A172 (cell line): ENCODE measurements around the gene SEPTIN12. TPM values are rescaled to one million over a fixed set of nuclear protein-coding genes. Genes with fewer than 3 reads are reported as not detected.
A peak's percentile ranks its signal among the peaks of the same experiment; 100 is the strongest.

Experiments used
- DNase-seq: peaks from one replicate; pipeline ENCODE4 v3.0.0-alpha.2; 2015; ENCODE audit warnings: low spot score
- total RNA-seq: library from RNA; depleted of rRNA; stranded (reverse); fragments of >200 nt; shearing (Covaris generic); gene quantifications from 2 replicates; pipeline ENCODE4 v1.2.3, GENCODE V29; 2014

SEPTIN12 gene
- total RNA-seq, 1 experiment from 2014 or later, result not detected

DNA sequence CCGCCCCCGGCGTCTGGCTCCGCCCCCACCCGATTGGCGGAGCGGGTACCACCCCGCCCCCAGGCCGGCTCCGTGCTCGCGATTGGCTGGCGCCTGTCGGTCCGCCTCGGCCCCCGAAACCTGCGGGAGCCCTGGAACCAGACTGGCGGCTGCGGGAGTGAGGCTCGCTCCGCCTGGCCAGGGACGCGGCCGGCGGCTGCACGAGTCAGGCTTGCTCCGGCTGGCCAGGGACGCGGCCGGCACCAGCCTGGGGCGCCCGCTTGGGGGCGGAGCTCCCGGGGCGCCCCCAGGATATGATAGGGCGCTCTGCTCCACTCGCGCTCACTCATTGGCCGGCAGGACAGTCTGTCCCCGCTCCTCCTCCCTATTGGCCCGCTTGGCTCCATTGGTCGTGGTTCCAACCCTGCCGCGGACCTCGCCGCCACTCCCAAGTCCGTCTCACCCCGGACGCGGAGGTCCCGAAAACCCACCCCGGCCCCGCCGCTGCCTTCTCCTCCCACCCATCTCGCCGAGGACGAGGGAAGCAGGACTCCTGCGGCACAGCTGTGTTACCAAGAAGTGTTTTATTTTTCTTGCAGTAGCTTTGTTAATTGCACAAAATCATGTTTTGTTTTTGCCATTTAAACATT, 14.6 kb upstream of the SEPTIN12 start:
- peak; percentile 92 for DNase-seq

- peak; percentile 52 for DNase-seq
These were observed 14.0 kb upstream of the SEPTIN12 start, which contains the start of gene ROGDI for GRCh38 chr16:4801962-4802658. Gene ROGDI, minus strand, starts transcription at chr16:4802633. Its CDS starts 62 bp downstream, at chr16:4802571.

GRCh38 chr16:4801051-4801961, 13.2 kb upstream of the SEPTIN12 start:
- DNase-seq, result no peak

GRCh38 chr16:4800290-4801041, 12.3 kb upstream of the SEPTIN12 start:
- no peak for DNase-seq

GRCh38 chr16:4799171-4799855, 11.2 kb upstream of the SEPTIN12 start:
- no peak for DNase-seq

DNA sequence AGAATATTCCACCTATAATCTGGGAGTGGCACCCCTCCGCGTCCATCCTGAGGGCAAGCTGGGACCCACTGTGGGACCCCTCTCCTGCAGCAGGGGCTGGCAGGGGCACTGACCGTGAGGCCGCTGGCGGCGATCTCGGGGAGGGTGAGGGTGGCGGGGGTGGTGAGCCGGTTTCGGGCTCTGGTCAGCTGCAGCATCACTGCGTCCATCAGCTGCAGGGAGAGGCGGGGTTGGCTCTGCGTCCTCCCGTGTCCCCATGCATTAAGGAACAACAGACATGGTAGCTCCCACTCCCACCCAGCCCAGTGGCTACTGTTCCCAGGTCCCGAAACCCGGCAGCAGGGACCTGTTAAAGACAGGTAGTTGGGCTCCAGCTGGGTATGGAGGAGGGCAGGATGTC, 10.3 kb upstream of the SEPTIN12 start:
- no peak for DNase-seq

GRCh38 chr16:4797805-4798252, 9.7 kb upstream of the SEPTIN12 start:
- no peak for DNase-seq

DNA sequence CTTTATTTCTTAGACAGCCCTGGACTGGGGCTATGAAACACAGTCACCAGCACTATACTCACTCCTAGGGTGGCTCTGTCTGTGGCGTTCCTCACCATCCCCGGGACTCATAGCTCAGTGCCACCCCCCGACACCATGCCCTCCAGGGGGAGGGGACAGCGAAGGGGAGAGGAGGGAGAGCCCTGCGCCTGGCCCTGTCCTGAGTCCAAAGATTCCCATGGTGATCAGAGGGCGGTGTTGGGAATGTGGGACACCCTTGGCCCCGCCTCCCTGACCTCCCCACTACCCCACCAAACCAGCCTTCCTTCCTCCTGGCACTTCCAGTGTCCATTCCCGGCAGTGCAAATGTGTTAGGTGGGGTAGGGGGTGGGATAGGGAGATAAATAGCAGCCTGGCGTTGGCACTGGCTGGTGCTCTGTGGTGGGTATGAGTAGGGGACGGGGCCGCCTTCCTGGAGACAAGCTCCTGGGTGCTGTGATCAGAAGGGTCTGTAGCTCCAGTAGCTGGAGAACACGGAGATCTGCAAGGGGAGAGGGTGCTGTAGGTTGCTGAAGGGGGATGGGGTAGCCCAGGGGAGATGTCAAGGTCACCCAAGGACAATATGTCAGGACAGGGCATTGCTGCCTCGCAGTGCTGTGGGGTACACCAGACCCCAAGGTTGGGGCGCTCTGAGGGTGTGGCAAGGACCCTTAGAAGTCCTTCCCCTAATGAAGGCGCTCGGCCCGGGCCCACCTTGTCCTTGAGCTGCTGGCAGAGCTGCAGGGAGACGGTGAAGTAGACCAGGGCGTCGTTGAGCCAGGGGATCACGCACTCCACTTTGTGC, 9.0 kb upstream of the SEPTIN12 start:
- no peak for DNase-seq

- no peak for DNase-seq
These were observed 7.9 kb upstream of the SEPTIN12 start for GRCh38 chr16:4795828-4796572.

- DNase-seq, result no peak
These were observed 7.2 kb upstream of the SEPTIN12 start, which contains the start of gene SMIM22 for GRCh38 chr16:4795181-4795827. Gene SMIM22, plus strand, starts transcription at chr16:4795369. Its CDS starts 366 bp downstream, at chr16:4795735.

GRCh38 chr16:4792951-4793513, 4.9 kb upstream of the SEPTIN12 start:
- no peak for DNase-seq

- no peak for DNase-seq
These were observed 2.7 kb upstream of the SEPTIN12 start for GRCh38 chr16:4790871-4791270.

GRCh38 chr16:4790261-4790660, 2.1 kb upstream of the SEPTIN12 start:
- DNase-seq, result no peak

GRCh38 chr16:4788910-4789309, 765 bp upstream of the SEPTIN12 start:
- no peak for DNase-seq

GRCh38 chr16:4788489-4788889, 344 bp upstream of the SEPTIN12 start:
- no peak for DNase-seq

- no peak for DNase-seq
These were observed 1.1 kb downstream of the SEPTIN12 start for GRCh38 chr16:4787068-4787467.

- DNase-seq, result no peak
These were observed 2.2 kb downstream of the SEPTIN12 start for GRCh38 chr16:4785758-4786433.
